ENCODE results near the gene RHBG.

- no peak for TF ChIP-seq POLR2AphosphoS5 (IDR thresholded peaks at IDR 0.05; ENCODE audit: low read depth, low read length)
- TF ChIP-seq CTCF (IDR thresholded peaks at IDR 0.05 in 2 of 3, conservative IDR thresholded peaks at IDR 0.05 in 1 of 3; ENCODE audit: borderline replicate concordance in 1 of 3, insufficient read depth in 1 of 3, low read depth in 2 of 3, low read length in 2 of 3): no peak
- TF ChIP-seq REST (IDR thresholded peaks at IDR 0.05; ENCODE audit: low read depth): no peak
- TF ChIP-seq POLR2A (IDR thresholded peaks at IDR 0.05; ENCODE audit: borderline replicate concordance, extremely low read depth, insufficient read depth, insufficient read length): no peak
- no peak for TF ChIP-seq SP1 (IDR thresholded peaks at IDR 0.05; ENCODE audit: low read depth)
- TF ChIP-seq EZH2phosphoT487 (IDR thresholded peaks at IDR 0.05; ENCODE audit: borderline replicate concordance): no peak
- TF ChIP-seq ELF1 (IDR thresholded peaks at IDR 0.05; ENCODE audit: borderline replicate concordance, low read depth): no peak
- TF ChIP-seq EZH2 (IDR thresholded peaks at IDR 0.05): no peak
- no peak for TF ChIP-seq MAX (IDR thresholded peaks at IDR 0.05)
- TF ChIP-seq RAD21 (IDR thresholded peaks at IDR 0.05; ENCODE audit: low read depth): no peak
- TF ChIP-seq ZNF274 (IDR thresholded peaks at IDR 0.05; ENCODE audit: low read depth, low read length): no peak
- no peak for TF ChIP-seq YY1 (IDR thresholded peaks at IDR 0.05; ENCODE audit: extremely low read depth, insufficient replicate concordance, low read depth, low read length)
Measured at GRCh38 chr1:156393095-156393494, 24.1 kb downstream of the RHBG start.
